ENCODE data around the gene UTP11.

UTP11 gene

GRCh38 chr1:38073534-38074301 is 61.2 kb downstream of the UTP11 start:
- DNase-seq: no peak

- no peak for DNase-seq
Observed at GRCh38 chr1:38074302-38074677, 61.8 kb downstream of the UTP11 start.

Measured in effector CD4-positive, alpha-beta T cell (primary cell).